Measurements from ENCODE around the gene EFNB3. TPM values are rescaled to one million over a fixed set of nuclear protein-coding genes. Genes with fewer than 3 reads are reported as not detected.

Gene EFNB3
- total RNA-seq, 1 donor from 2014 or later: 17.9 TPM

- Mint-ChIP-seq H3K4me3 (ENCODE audit: unreplicated experiment) (peak overlapping the region; percentile 89), H3K4me1 (ENCODE audit: low read depth, unreplicated experiment) (peaks cover 18% of the 10 kb centered on the region), H3K9me3 (ENCODE audit: unreplicated experiment) (peaks cover 4% of the 10 kb centered on the region), H3K27me3 (ENCODE audit: unreplicated experiment) (peaks cover 23% of the 10 kb centered on the region), H3K27ac (ENCODE audit: unreplicated experiment) (no peak overlapping the region), H3K36me3 (ENCODE audit: unreplicated experiment) (no peaks in the 10 kb centered on the region)
- no peak for TF ChIP-seq CTCF (IDR thresholded peaks at IDR 0.05; ENCODE audit: partially characterized antibody, unreplicated experiment)
- no peak for DNase-seq
Measured at GRCh38 chr17:7705269-7706255, 560 bp downstream of the EFNB3 start.

GRCh38 chr17:7706631-7707354, 1.8 kb downstream of the EFNB3 start:
- Mint-ChIP-seq H3K27ac (ENCODE audit: unreplicated experiment) (peak overlapping the region; percentile 6), H3K36me3 (ENCODE audit: unreplicated experiment) (no peaks in the 10 kb centered on the region), H3K27me3 (ENCODE audit: unreplicated experiment) (peaks cover 26% of the 10 kb centered on the region), H3K9me3 (ENCODE audit: unreplicated experiment) (peaks cover 6% of the 10 kb centered on the region), H3K4me1 (ENCODE audit: low read depth, unreplicated experiment) (peaks cover 23% of the 10 kb centered on the region), H3K4me3 (ENCODE audit: unreplicated experiment) (peak overlapping the region; percentile 89)
- no peak for TF ChIP-seq CTCF (IDR thresholded peaks at IDR 0.05; ENCODE audit: partially characterized antibody, unreplicated experiment)
- DNase-seq: no peak

- Mint-ChIP-seq H3K9me3 (ENCODE audit: unreplicated experiment) (peaks cover 6% of the 10 kb centered on the region), H3K36me3 (ENCODE audit: unreplicated experiment) (no peaks in the 10 kb centered on the region), H3K4me3 (ENCODE audit: unreplicated experiment) (no peak overlapping the region), H3K4me1 (ENCODE audit: low read depth, unreplicated experiment) (peaks cover 26% of the 10 kb centered on the region), H3K27ac (ENCODE audit: unreplicated experiment) (no peak overlapping the region), H3K27me3 (ENCODE audit: unreplicated experiment) (peaks cover 26% of the 10 kb centered on the region)
- DNase-seq: no peak
- no peak for TF ChIP-seq CTCF (IDR thresholded peaks at IDR 0.05; ENCODE audit: partially characterized antibody, unreplicated experiment)
Measured at GRCh38 chr17:7707446-7707845, 2.4 kb downstream of the EFNB3 start.

GRCh38 chr17:7707858-7708750, 3.1 kb downstream of the EFNB3 start:
- H3K27ac Mint-ChIP-seq (ENCODE audit: unreplicated experiment): no peak overlapping the region
- peaks cover 8% of the 10 kb centered on the region for H3K9me3 Mint-ChIP-seq (ENCODE audit: unreplicated experiment)

More at GRCh38 chr17:7707858-7708750, 3.1 kb downstream of the EFNB3 start:
- no peak for TF ChIP-seq CTCF (IDR thresholded peaks at IDR 0.05; ENCODE audit: partially characterized antibody, unreplicated experiment)
- Mint-ChIP-seq H3K36me3 (ENCODE audit: unreplicated experiment) (no peaks in the 10 kb centered on the region), H3K4me1 (ENCODE audit: low read depth, unreplicated experiment) (peaks cover 31% of the 10 kb centered on the region), H3K4me3 (ENCODE audit: unreplicated experiment) (no peak overlapping the region), H3K27me3 (ENCODE audit: unreplicated experiment) (peaks cover 26% of the 10 kb centered on the region)
- DNase-seq: no peak

Data from glutamatergic neuron (in vitro differentiated cells).